Upper lobe of left lung (tissue), 4 donors: Measurements from ENCODE around the gene GABBR2.

ENCODE experiments used
- CTCF ChIP-seq, 6 experiments: fragments of 450-650 bp in 4 of 6; fragments of 200-600 bp in 2 of 6; sonication (generic) in 2 of 6; IDR thresholded peaks; one replicate each; pipeline ENCODE4 v1.5.1; 2016 to 2019; ENCODE audit warnings: antibody characterized with exemption in 6 of 6
- EP300 ChIP-seq, 4 donors: sonication (generic); formaldehyde crosslinking; IDR thresholded peaks; one replicate each; pipeline ENCODE4 v1.5.1; 2017; ENCODE audit warnings: antibody characterized with exemption in 4 of 4, control low read depth in 2 of 4
- POLR2A ChIP-seq, 4 donors: fragments of 450-650 bp; IDR thresholded peaks; one replicate each; pipeline ENCODE4 v1.5.1; 2016 to 2017; ENCODE audit warnings: antibody characterized with exemption in 4 of 4, mild to moderate bottlenecking in 2 of 4
- POLR2AphosphoS5 ChIP-seq, 2 donors: sonication (generic); formaldehyde crosslinking; IDR thresholded peaks; one replicate each; pipeline ENCODE4 v1.5.1; 2017; ENCODE audit warnings: antibody characterized with exemption in 2 of 2

GRCh38 chr9:98740226-98740881 is 31.6 kb upstream of the GABBR2 start:
- TF ChIP-seq CTCF (IDR thresholded peaks at IDR 0.05), result no peak
- no peak for TF ChIP-seq POLR2A (IDR thresholded peaks at IDR 0.05)
- TF ChIP-seq EP300 (IDR thresholded peaks at IDR 0.05), result no peak
- no peak for TF ChIP-seq POLR2AphosphoS5 (IDR thresholded peaks at IDR 0.05)
